G401 (cell line): Measurements from ENCODE around the gene EPB41L4B. TPM values are rescaled to one million over a fixed set of nuclear protein-coding genes. Genes with fewer than 3 reads are reported as not detected.
"Not testable (repeated sequence)": the region's sequence is repeated elsewhere in the genome, so short reads cannot be mapped to it uniquely, and the experiment has no call there.

Experiments used
- DNase-seq: peaks from one replicate; pipeline ENCODE4 v3.0.0-alpha.2; 2015; ENCODE audit warnings: low spot score
- in situ Hi-C: cut with HindIII; loops from 2 replicates; pipeline ENCODE4 v1.10.0; 2016; ENCODE audit warnings: low sequenced_read_pairs, mixed read lengths
- total RNA-seq: library from RNA; depleted of rRNA; stranded (reverse); fragments of >200 nt; shearing (Covaris generic); gene quantifications from 2 replicates; pipeline ENCODE4 v1.2.3, GENCODE V29; 2014

The EPB41L4B gene
- total RNA-seq, 1 experiment from 2014 or later = 6.5 TPM

- in situ Hi-C loops = no loop called here
- DNase-seq = no peak
These were observed 15.1 kb downstream of the EPB41L4B start for GRCh38 chr9:109305801-109306200.

- no peak for DNase-seq
- in situ Hi-C loops = no loop called here
These were observed 16.5 kb downstream of the EPB41L4B start for GRCh38 chr9:109304347-109304746.

GRCh38 chr9:109303900-109304299 is 17.0 kb downstream of the EPB41L4B start:
- in situ Hi-C loops = no loop called here

GRCh38 chr9:109302606-109303005 is 18.3 kb downstream of the EPB41L4B start:
- DNase-seq = no peak
- in situ Hi-C loops = no loop called here

More at GRCh38 chr9:109303900-109304299, 17.0 kb downstream of the EPB41L4B start:
- DNase-seq = no peak

GRCh38 chr9:109301012-109301411 is 19.8 kb downstream of the EPB41L4B start:
- DNase-seq = no peak
- in situ Hi-C loops = no loop called here

GRCh38 chr9:109299891-109300290 is 21.0 kb downstream of the EPB41L4B start:
- in situ Hi-C loops = no loop called here
- DNase-seq = no peak

- in situ Hi-C loops = no loop called here
- DNase-seq = no peak
These were observed 23.0 kb downstream of the EPB41L4B start for GRCh38 chr9:109297899-109298298.

- in situ Hi-C loops = no loop called here
These were observed 25.4 kb downstream of the EPB41L4B start for GRCh38 chr9:109295221-109296130.

GRCh38 chr9:109290385-109290784 is 30.5 kb downstream of the EPB41L4B start:
- in situ Hi-C loops = no loop called here

More at GRCh38 chr9:109295221-109296130, 25.4 kb downstream of the EPB41L4B start:
- DNase-seq = no peak

GRCh38 chr9:109289931-109290330 is 30.9 kb downstream of the EPB41L4B start:
- in situ Hi-C loops = no loop called here
- DNase-seq = no peak

More at GRCh38 chr9:109290385-109290784, 30.5 kb downstream of the EPB41L4B start:
- DNase-seq = no peak

GRCh38 chr9:109289186-109289585 is 31.7 kb downstream of the EPB41L4B start:
- DNase-seq = no peak
- in situ Hi-C loops = no loop called here

- no peak for DNase-seq
- in situ Hi-C loops = no loop called here
These were observed 33.9 kb downstream of the EPB41L4B start for GRCh38 chr9:109286981-109287380.

- in situ Hi-C loops = no loop called here
- no peak for DNase-seq
These were observed 34.3 kb downstream of the EPB41L4B start for GRCh38 chr9:109286571-109286977.

- DNase-seq, in situ Hi-C loops: not testable (repeated sequence)
These were observed 37.2 kb downstream of the EPB41L4B start for GRCh38 chr9:109283672-109284071.

- in situ Hi-C loops = no loop called here
These were observed 37.8 kb downstream of the EPB41L4B start for GRCh38 chr9:109283012-109283411.

GRCh38 chr9:109282302-109282701 is 38.6 kb downstream of the EPB41L4B start:
- in situ Hi-C loops = no loop called here
- no peak for DNase-seq

More at GRCh38 chr9:109283012-109283411, 37.8 kb downstream of the EPB41L4B start:
- no peak for DNase-seq

- in situ Hi-C loops = no loop called here
- no peak for DNase-seq
These were observed 39.3 kb downstream of the EPB41L4B start for GRCh38 chr9:109281518-109281917.

GRCh38 chr9:109278848-109279247 is 42.0 kb downstream of the EPB41L4B start:
- in situ Hi-C loops = no loop called here
- DNase-seq = peak; percentile 3

- no peak for DNase-seq
- in situ Hi-C loops = no loop called here
These were observed 42.6 kb downstream of the EPB41L4B start for GRCh38 chr9:109278216-109278615.

GRCh38 chr9:109277451-109277850 is 43.4 kb downstream of the EPB41L4B start:
- DNase-seq = peak; percentile 95
- in situ Hi-C loops = no loop called here
